B cell (primary cell): Measurements from ENCODE around the gene RAD21L1. TPM values are rescaled to one million over a fixed set of nuclear protein-coding genes. Genes with fewer than 3 reads are reported as not detected.

Experiments used
- ATAC-seq: fragments of 200-7000 bp; cut with Tn5 transposase; one replicate; pipeline ENCODE4 v1.10.0; 2021; ENCODE audit warnings: low read depth, mild to moderate bottlenecking, moderate number of reproducible peaks, moderate library complexity
- CTCF ChIA-PET: fragments of 350-600 bp; sonication (Branson Sonifier 250); formaldehyde crosslinking; loops from one replicate; lab custom pipeline; 2021; ENCODE audit warnings: antibody characterized with exemption, inconsistent platforms; lab: Charles Lee
- POLR2A ChIA-PET: fragments of 350-600 bp; sonication (Branson Sonifier 250); formaldehyde crosslinking; loops from one replicate; lab custom pipeline; 2021; ENCODE audit warnings: antibody characterized with exemption; lab: Charles Lee
- DNase-seq: peaks from one replicate; pipeline ENCODE4 v3.0.0; 2013
- H2AFZ ChIP-seq: 2 replicates; pipeline ENCODE4 v1.6.1; 2012; ENCODE audit warnings: mild to moderate bottlenecking, low read depth, low read length; ENCODE audit not compliant: insufficient read depth, poor library complexity, severe bottlenecking
- H3K27ac ChIP-seq, 2 donors: 1 replicate in 1 of 2; 2 replicates in 1 of 2; pipeline ENCODE4 v1.5.1; 2012 to 2013; ENCODE audit warnings: low read length in 2 of 2, mild to moderate bottlenecking in 2 of 2, moderate library complexity in 1 of 2
- H3K27me3 ChIP-seq, 4 experiments: fragments of 200-600 bp in 1 of 4; sonication (generic) in 1 of 4; replicated peaks in 1 of 4; 1 replicate in 2 of 4; 2 replicates in 2 of 4; pipeline versions ENCODE4 v1.6.1 to v1.7.0; 2013 to 2016; ENCODE audit warnings: low read length in 3 of 4, mild to moderate bottlenecking in 2 of 4, mixed read lengths in 1 of 4, moderate library complexity in 1 of 4; ENCODE audit not compliant: insufficient read depth in 4 of 4, control insufficient read depth in 3 of 4; ENCODE audit errors: control extremely low read depth in 1 of 4
- H3K36me3 ChIP-seq, 2 experiments: replicated peaks in 1 of 2; 1 replicate in 1 of 2; 2 replicates in 1 of 2; pipeline versions ENCODE4 v1.6.1 to v1.7.1; 2013; ENCODE audit warnings: low read length in 1 of 2; ENCODE audit not compliant: insufficient read depth in 2 of 2, control insufficient read depth in 1 of 2; ENCODE audit errors: control extremely low read depth in 1 of 2, extremely low read depth in 1 of 2
- H3K4me1 ChIP-seq, 2 donors: fragments of 200-600 bp in 1 of 2; sonication (generic) in 1 of 2; 1 replicate in 1 of 2; 2 replicates in 1 of 2; pipeline versions ENCODE4 v1.5.1 to v1.6.1; 2013 to 2017; ENCODE audit warnings: low read length in 2 of 2; ENCODE audit not compliant: control insufficient read depth in 2 of 2, insufficient read depth in 2 of 2
- H3K4me2 ChIP-seq: replicated peaks from 2 replicates; pipeline ENCODE3; 2012; ENCODE audit warnings: mild to moderate bottlenecking, low read depth, low read length; ENCODE audit not compliant: poor library complexity, severe bottlenecking
- H3K4me3 ChIP-seq, 5 experiments: fragments of 200-600 bp in 1 of 5; sonication (generic) in 1 of 5; 1 replicate in 3 of 5; 2 replicates in 2 of 5; pipeline versions ENCODE4 v1.5.1 to v1.7.0; 2011 to 2016; ENCODE audit warnings: low read length in 4 of 5, mild to moderate bottlenecking in 4 of 5, low read depth in 2 of 5, control low read depth in 1 of 5, moderate library complexity in 1 of 5; ENCODE audit not compliant: insufficient read depth in 1 of 5; ENCODE audit errors: control extremely low read depth in 1 of 5, extremely low read depth in 1 of 5
- H3K79me2 ChIP-seq: fragments of 200-600 bp; sonication (generic); one replicate; pipeline ENCODE4 v1.6.0; 2016; ENCODE audit warnings: low read length; ENCODE audit not compliant: control insufficient read depth, insufficient read depth
- H3K9ac ChIP-seq: fragments of 200-600 bp; sonication (generic); 2 replicates; pipeline ENCODE4 v1.6.1; 2017; ENCODE audit warnings: mild to moderate bottlenecking, low read length, moderate library complexity
- H3K9me3 ChIP-seq, 3 donors: one replicate each; pipeline versions ENCODE4 v1.6.1 to v1.7.1; 2013; ENCODE audit warnings: low read length in 2 of 3; ENCODE audit not compliant: control insufficient read depth in 2 of 3, insufficient read depth in 1 of 3; ENCODE audit errors: control extremely low read depth in 1 of 3
- H4K20me1 ChIP-seq: 2 replicates; pipeline ENCODE4 v1.6.0; 2012; ENCODE audit warnings: mild to moderate bottlenecking, low read length; ENCODE audit not compliant: insufficient read depth, control insufficient read depth, poor library complexity, severe bottlenecking
- H3K27ac Mint-ChIP-seq: one replicate; pipeline ENCODE4 v1.8.0; 2021; ENCODE audit warnings: mixed read lengths
- H3K27me3 Mint-ChIP-seq: one replicate; pipeline ENCODE4 v1.8.0; 2021; ENCODE audit warnings: mixed read lengths
- H3K4me1 Mint-ChIP-seq: one replicate; pipeline ENCODE4 v1.8.0; 2021; ENCODE audit warnings: mixed read lengths
- H3K4me3 Mint-ChIP-seq: one replicate; pipeline ENCODE4 v1.8.0; 2021; ENCODE audit warnings: mixed read lengths
- H3K9me3 Mint-ChIP-seq: one replicate; pipeline ENCODE4 v1.8.0; 2022; ENCODE audit warnings: mixed read lengths; ENCODE audit not compliant: insufficient read depth
- CTCF ChIP-seq: fragments of 200-600 bp; IDR thresholded peaks from one replicate; pipeline ENCODE4 v1.8.0; 2022; ENCODE audit warnings: antibody characterized with exemption, mild to moderate bottlenecking
- EZH2 ChIP-seq: IDR thresholded peaks from 2 replicates; pipeline ENCODE4 v1.6.1; 2012; ENCODE audit warnings: borderline replicate concordance, low read depth, mild to moderate bottlenecking, moderate library complexity, low read length; ENCODE audit not compliant: insufficient read depth, poor library complexity, severe bottlenecking
- WGBS: methylation state at CpG from one replicate; pipeline ENCODE4 v1.1.5; 2013; ENCODE audit warnings: missing lambda C conversion rate; ENCODE audit not compliant: insufficient coverage; 5-methylcytosine and 5-hydroxymethylcytosine counted together
- intact Hi-C: fragments of 100-400 bp; cut with micrococcal nuclease; formaldehyde crosslinking; loops from one replicate; pipeline ENCODE4 v1.10.0; 2022
- polyA plus RNA-seq: library from polyadenylated mRNA; depleted of rRNA; stranded (reverse); fragments of >200 nt; gene quantifications from 2 replicates; pipeline ENCODE4 v1.2.3, GENCODE V29; 2012
- total RNA-seq, 2 donors: library from RNA; stranded (reverse); fragments of 120-200 nt in 1 of 2; gene quantifications; 1 replicate in 1 of 2; 2 replicates in 1 of 2; pipeline versions ENCODE4 v1.2.3 to v1.2.4, GENCODE V29; 2013 to 2022

Gene RAD21L1
- total and polyA plus RNA-seq, 2 donors (not counting 1 experiment from before 2014, with no cell fraction given) = not detected

GRCh38 chr20:1180949-1181348 lies 44.9 kb upstream of the RAD21L1 start:
- intact Hi-C loops = no loop called here
- DNase-seq = no peak
- Histone ChIP-seq H4K20me1 (no peaks in the 10 kb centered on the region), H2AFZ (no peak overlapping the region), H3K27me3 (peaks cover 0 to 23% (median 8%) of the 10 kb centered on the region in 4 experiments), H3K79me2 (no peaks in the 10 kb centered on the region), H3K27ac (no peak overlapping the region), H3K4me2 (no peak overlapping the region), H3K4me3 (no peak overlapping the region), H3K9ac (no peak overlapping the region), H3K9me3 (no peaks in the 10 kb centered on the region), H3K36me3 (peaks cover 0 to 5% of the 10 kb centered on the region in 2 experiments), H3K4me1 (peaks cover 0 to 6% of the 10 kb centered on the region in 2 donors)
- H3K9me3 Mint-ChIP-seq = no peaks in the 10 kb centered on the region
- 96% methylated on average over 25 of the region's 27 CpGs for WGBS
- no peak overlapping the region for H3K4me3 Mint-ChIP-seq
- peaks cover 9% of the 10 kb centered on the region for H3K4me1 Mint-ChIP-seq
- no peak overlapping the region for H3K27ac Mint-ChIP-seq
- ATAC-seq = no peak
- peaks cover 23% of the 10 kb centered on the region for H3K27me3 Mint-ChIP-seq
- POLR2A ChIA-PET = no interaction called here
- TF ChIP-seq CTCF (no peak), EZH2 (no peak)
- CTCF ChIA-PET = no interaction called here

GRCh38 chr20:1182106-1182505 lies 43.7 kb upstream of the RAD21L1 start:
- Histone ChIP-seq H3K36me3 (no peaks in the 10 kb centered on the region), H3K27ac (no peak overlapping the region), H3K9ac (no peak overlapping the region), H3K27me3 (peaks cover 0 to 30% (median 12%) of the 10 kb centered on the region in 4 experiments), H3K4me3 (no peak overlapping the region), H3K4me2 (no peak overlapping the region), H4K20me1 (no peaks in the 10 kb centered on the region), H2AFZ (no peak overlapping the region), H3K79me2 (no peaks in the 10 kb centered on the region), H3K9me3 (no peaks in the 10 kb centered on the region), H3K4me1 (peaks cover 0 to 6% of the 10 kb centered on the region in 2 donors)
- WGBS = 57% methylated on average over 4 of the region's 4 CpGs
- no peak for TF ChIP-seq CTCF
- TF ChIP-seq EZH2 = no peak
- intact Hi-C loops = no loop called here
- Mint-ChIP-seq H3K27ac (no peak overlapping the region), H3K9me3 (no peaks in the 10 kb centered on the region), H3K4me3 (no peak overlapping the region), H3K27me3 (peaks cover 27% of the 10 kb centered on the region), H3K4me1 (peaks cover 12% of the 10 kb centered on the region)
- POLR2A ChIA-PET = no interaction called here
- DNase-seq = no peak
- ATAC-seq = no peak
- CTCF ChIA-PET = no interaction called here
